PFSK-1 (cell line): ENCODE data around the gene SEZ6.

Experiments used
- POLR2AphosphoS5 ChIP-seq: IDR thresholded peaks from 2 replicates; pipeline ENCODE4 v1.6.1; 2012; ENCODE audit warnings: low read depth, mild to moderate bottlenecking, control low read depth, low read length, moderate library complexity
- REST ChIP-seq, 2 experiments: IDR thresholded peaks; 2 replicates each; pipeline versions ENCODE4 v1.6.1 to v1.8.0; 2011 to 2012; ENCODE audit warnings: low read depth in 2 of 2, low read length in 2 of 2, control low read depth in 1 of 2, inconsistent platforms in 1 of 2, mild to moderate bottlenecking in 1 of 2, moderate library complexity in 1 of 2; ENCODE audit not compliant: insufficient read depth in 1 of 2
- SIN3A ChIP-seq: IDR thresholded peaks from 2 replicates; pipeline ENCODE4 v1.6.1; 2012; ENCODE audit warnings: mild to moderate bottlenecking, low read length, moderate library complexity, borderline replicate concordance; ENCODE audit not compliant: insufficient read depth
- TAF1 ChIP-seq: IDR thresholded peaks from 2 replicates; pipeline ENCODE4 v1.6.1; 2012; ENCODE audit warnings: low read length, control low read depth, borderline replicate concordance; ENCODE audit not compliant: insufficient read depth

- TF ChIP-seq POLR2AphosphoS5 (no peak), REST (IDR thresholded peaks at IDR 0.05; ENCODE audit: insufficient read depth in 1 of 2, low read depth in 2 of 2, low read length in 2 of 2) (no peak), TAF1 (no peak), SIN3A (no peak)
These were observed 30.8 kb downstream of the SEZ6 start for GRCh38 chr17:28975031-28975430.
